Loucy (cell line): ENCODE measurements around the gene CSF1.

Source experiments
- H2AFZ ChIP-seq: fragments of 200-600 bp; sonication (generic); 2 replicates; pipeline ENCODE4 v1.6.0; 2016; ENCODE audit warnings: antibody characterized with exemption, mild to moderate bottlenecking, low read length, moderate library complexity
- H3F3A ChIP-seq: fragments of 200-600 bp; 2 replicates; pipeline ENCODE4 v1.6.0; 2016; ENCODE audit warnings: antibody characterized with exemption, low read depth, mild to moderate bottlenecking
- H3K27me3 ChIP-seq: fragments of 200-600 bp; sonication (generic); 2 replicates; pipeline ENCODE4 v1.6.1; 2014; ENCODE audit warnings: low read length, mild to moderate bottlenecking; ENCODE audit not compliant: insufficient read depth, poor library complexity, severe bottlenecking
- H3K36me3 ChIP-seq: fragments of 200-600 bp; sonication (generic); 2 replicates; pipeline ENCODE4 v1.6.1; 2016; ENCODE audit warnings: low read length; ENCODE audit not compliant: insufficient read depth
- H3K4me1 ChIP-seq: fragments of 200-600 bp; sonication (generic); 2 replicates; pipeline ENCODE4 v1.5.1; 2014; ENCODE audit warnings: low read length, mild to moderate bottlenecking; ENCODE audit not compliant: insufficient read depth, poor library complexity, severe bottlenecking
- H3K4me2 ChIP-seq: fragments of 200-600 bp; sonication (generic); 2 replicates; pipeline ENCODE4 v1.6.0; 2014; ENCODE audit warnings: antibody characterized with exemption, low read length, low read depth, mild to moderate bottlenecking; ENCODE audit not compliant: poor library complexity, severe bottlenecking
- H3K4me3 ChIP-seq: fragments of 200-600 bp; sonication (generic); 2 replicates; pipeline ENCODE4 v1.5.1; 2014; ENCODE audit warnings: low read length, mild to moderate bottlenecking, mixed read lengths; ENCODE audit not compliant: poor library complexity, severe bottlenecking
- H3K79me2 ChIP-seq: fragments of 200-600 bp; sonication (generic); 2 replicates; pipeline ENCODE4 v1.6.1; 2014; ENCODE audit warnings: low read length; ENCODE audit not compliant: insufficient read depth
- H3K9ac ChIP-seq: fragments of 200-600 bp; sonication (generic); 2 replicates; pipeline ENCODE4 v1.6.0; 2014; ENCODE audit warnings: mild to moderate bottlenecking, low read depth, low read length, moderate library complexity; ENCODE audit not compliant: poor library complexity, severe bottlenecking
- H3K9me2 ChIP-seq: fragments of 200-600 bp; sonication (generic); replicated peaks from 2 replicates; pipeline ENCODE4 v1.6.1; 2016; ENCODE audit warnings: low read depth, low read length, mixed read lengths
- H3K9me3 ChIP-seq: fragments of 200-600 bp; sonication (generic); 2 replicates; pipeline ENCODE4 v1.6.1; 2014; ENCODE audit warnings: mild to moderate bottlenecking, antibody characterized with exemption, low read length, low read depth; ENCODE audit not compliant: insufficient read depth
- H4K20me1 ChIP-seq: fragments of 200-600 bp; sonication (generic); 2 replicates; pipeline ENCODE4 v1.6.0; 2014; ENCODE audit warnings: antibody characterized with exemption, low read length, mild to moderate bottlenecking; ENCODE audit not compliant: insufficient read depth, poor library complexity, severe bottlenecking
- EZH2phosphoT487 ChIP-seq: fragments of 200-600 bp; IDR thresholded peaks from 2 replicates; pipeline ENCODE4 v1.6.1; 2018; ENCODE audit warnings: antibody characterized with exemption, mild to moderate bottlenecking, moderate library complexity, borderline replicate concordance
- TF ChIP-seq, protein P1 (sequence below): fragments of 200-600 bp; sonication (generic); conservative IDR thresholded peaks from 2 replicates; pipeline ENCODE4 v1.5.1; 2014; ENCODE audit warnings: mild to moderate bottlenecking, antibody characterized with exemption, low read length

CSF1 gene

GRCh38 chr1:109927356-109927755 lies 16.7 kb downstream of the CSF1 start:
- Histone ChIP-seq H3F3A (0 out of 2 replicates have a peak, but pooled peaks cover 13% of the 10 kb centered on the region), H3K79me2 (peaks cover 40% of the 10 kb centered on the region), H3K4me1 (peaks cover 7% of the 10 kb centered on the region), H2AFZ (no peak overlapping the region), H3K9me2 (no peaks in the 10 kb centered on the region), H3K4me3 (no peak overlapping the region), H3K9ac (no peak overlapping the region), H3K9me3 (no peaks in the 10 kb centered on the region), H3K4me2 (no peak overlapping the region), H3K27me3 (no peaks in the 10 kb centered on the region), H3K36me3 (peaks cover 83% of the 10 kb centered on the region), H4K20me1 (peaks cover 68% of the 10 kb centered on the region)
- no peak for TF ChIP-seq EZH2phosphoT487
- TF ChIP-seq, protein P1, sequence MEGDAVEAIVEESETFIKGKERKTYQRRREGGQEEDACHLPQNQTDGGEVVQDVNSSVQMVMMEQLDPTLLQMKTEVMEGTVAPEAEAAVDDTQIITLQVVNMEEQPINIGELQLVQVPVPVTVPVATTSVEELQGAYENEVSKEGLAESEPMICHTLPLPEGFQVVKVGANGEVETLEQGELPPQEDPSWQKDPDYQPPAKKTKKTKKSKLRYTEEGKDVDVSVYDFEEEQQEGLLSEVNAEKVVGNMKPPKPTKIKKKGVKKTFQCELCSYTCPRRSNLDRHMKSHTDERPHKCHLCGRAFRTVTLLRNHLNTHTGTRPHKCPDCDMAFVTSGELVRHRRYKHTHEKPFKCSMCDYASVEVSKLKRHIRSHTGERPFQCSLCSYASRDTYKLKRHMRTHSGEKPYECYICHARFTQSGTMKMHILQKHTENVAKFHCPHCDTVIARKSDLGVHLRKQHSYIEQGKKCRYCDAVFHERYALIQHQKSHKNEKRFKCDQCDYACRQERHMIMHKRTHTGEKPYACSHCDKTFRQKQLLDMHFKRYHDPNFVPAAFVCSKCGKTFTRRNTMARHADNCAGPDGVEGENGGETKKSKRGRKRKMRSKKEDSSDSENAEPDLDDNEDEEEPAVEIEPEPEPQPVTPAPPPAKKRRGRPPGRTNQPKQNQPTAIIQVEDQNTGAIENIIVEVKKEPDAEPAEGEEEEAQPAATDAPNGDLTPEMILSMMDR = no peak

DNA sequence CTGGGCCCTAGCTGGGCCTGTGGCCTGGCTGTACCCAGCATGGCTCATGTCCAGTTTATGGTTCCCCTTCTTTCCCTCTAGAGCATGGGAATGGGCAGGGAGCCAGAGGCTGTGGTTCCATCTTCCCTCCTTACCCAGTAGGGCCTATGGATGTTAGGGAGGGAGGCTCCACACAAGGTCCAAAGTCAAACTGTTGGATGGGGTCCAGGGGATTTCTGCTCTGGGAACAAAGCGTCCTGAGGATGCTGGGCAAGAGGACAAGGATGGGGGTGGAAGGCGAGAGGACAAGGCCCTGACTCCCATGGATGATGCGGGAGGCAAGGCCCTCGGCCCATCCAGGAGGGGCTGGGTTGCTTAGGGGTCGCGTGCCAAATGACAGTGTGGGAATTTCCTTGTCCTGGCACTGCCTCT lies 17.3 kb downstream of the CSF1 start:
- H3K9ac ChIP-seq = no peak overlapping the region
- H3K4me1 ChIP-seq = peaks cover 7% of the 10 kb centered on the region
- H3K9me3 ChIP-seq = no peaks in the 10 kb centered on the region
- H3K4me3 ChIP-seq = no peak overlapping the region
- peaks cover 34% of the 10 kb centered on the region for H3K79me2 ChIP-seq
- H4K20me1 ChIP-seq = peaks cover 66% of the 10 kb centered on the region
- H3K4me2 ChIP-seq = no peak overlapping the region
- no peaks in the 10 kb centered on the region for H3K9me2 ChIP-seq
- TF ChIP-seq, protein P1 = no peak
- TF ChIP-seq EZH2phosphoT487 = no peak
- no peak overlapping the region for H2AFZ ChIP-seq
- peaks cover 77% of the 10 kb centered on the region for H3K36me3 ChIP-seq
- no peaks in the 10 kb centered on the region for H3K27me3 ChIP-seq
- H3F3A ChIP-seq = 0 out of 2 replicates have a peak, but pooled peaks cover 13% of the 10 kb centered on the region

DNA sequence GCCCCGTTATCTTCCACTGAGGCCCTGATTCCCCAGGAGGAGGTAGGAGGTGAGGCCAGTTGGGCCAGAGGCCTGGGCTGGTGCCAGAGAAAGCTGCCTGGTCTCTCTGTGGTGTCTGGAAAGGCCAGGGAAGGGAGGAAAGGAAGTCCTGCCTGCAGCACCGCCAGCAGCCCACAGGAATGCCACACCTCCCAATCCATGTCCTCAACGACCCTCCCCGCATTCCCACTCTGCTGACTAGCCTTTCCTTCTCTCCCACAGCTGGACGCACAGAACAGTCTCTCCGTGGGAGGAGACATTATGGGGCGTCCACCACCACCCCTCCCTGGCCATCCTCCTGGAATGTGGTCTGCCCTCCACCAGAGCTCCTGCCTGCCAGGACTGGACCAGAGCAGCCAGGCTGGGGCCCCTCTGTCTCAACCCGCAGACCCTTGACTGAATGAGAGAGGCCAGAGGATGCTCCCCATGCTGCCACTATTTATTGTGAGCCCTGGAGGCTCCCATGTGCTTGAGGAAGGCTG lies 18.0 kb downstream of the CSF1 start:
- TF ChIP-seq EZH2phosphoT487 = no peak
- TF ChIP-seq, protein P1 = no peak
- H3K27me3 ChIP-seq = no peaks in the 10 kb centered on the region

More for the DNA sequence above, 18.0 kb downstream of the CSF1 start:
- Histone ChIP-seq H3K4me1 (peaks cover 7% of the 10 kb centered on the region), H3K4me2 (no peak overlapping the region), H4K20me1 (peaks cover 59% of the 10 kb centered on the region), H3K36me3 (peaks cover 70% of the 10 kb centered on the region), H3K9me3 (no peaks in the 10 kb centered on the region), H3K9me2 (no peaks in the 10 kb centered on the region), H3K4me3 (no peak overlapping the region), H3K79me2 (peaks cover 27% of the 10 kb centered on the region), H2AFZ (no peak overlapping the region), H3F3A (0 out of 2 replicates have a peak, but pooled peaks cover 13% of the 10 kb centered on the region), H3K9ac (no peak overlapping the region)
